CD14-positive monocyte (primary cell): ENCODE data around the gene HP1BP3. TPM values are rescaled to one million over a fixed set of nuclear protein-coding genes. Genes with fewer than 3 reads are reported as not detected.

Experiments used
- DNase-seq, 3 donors: peaks; one replicate each; pipeline ENCODE4 v3.0.0-alpha.2; 2011 to 2022
- H2AFZ ChIP-seq: 2 replicates; pipeline ENCODE4 v1.6.0; 2012; ENCODE audit warnings: mild to moderate bottlenecking, low read depth, low read length, inconsistent platforms; ENCODE audit not compliant: insufficient read depth, poor library complexity, severe bottlenecking
- H3K27ac ChIP-seq, 2 donors: 1 replicate in 1 of 2; 2 replicates in 1 of 2; pipeline ENCODE4 v1.5.1; 2012 to 2013; ENCODE audit warnings: low read length in 2 of 2, control low read depth in 1 of 2, inconsistent platforms in 1 of 2, low read depth in 1 of 2, mild to moderate bottlenecking in 1 of 2
- H3K27me3 ChIP-seq, 2 donors: one replicate each; pipeline versions ENCODE4 v1.6.0 to v1.6.1; 2011 to 2013; ENCODE audit warnings: low read length in 2 of 2; ENCODE audit not compliant: control insufficient read depth in 2 of 2, insufficient read depth in 2 of 2
- H3K36me3 ChIP-seq, 2 donors: replicated peaks in 1 of 2; 1 replicate in 1 of 2; 2 replicates in 1 of 2; pipeline versions ENCODE4 v1.5.1 to v1.6.1; 2012 to 2013; ENCODE audit warnings: low read length in 2 of 2, control low read depth in 1 of 2, inconsistent platforms in 1 of 2, mild to moderate bottlenecking in 1 of 2; ENCODE audit not compliant: insufficient read depth in 2 of 2, control insufficient read depth in 1 of 2
- H3K4me1 ChIP-seq, 2 donors: 1 replicate in 1 of 2; 2 replicates in 1 of 2; pipeline versions ENCODE4 v1.5.1 to v1.6.1; 2012 to 2013; ENCODE audit warnings: low read length in 2 of 2, control low read depth in 1 of 2, inconsistent platforms in 1 of 2, mild to moderate bottlenecking in 1 of 2, moderate library complexity in 1 of 2; ENCODE audit not compliant: insufficient read depth in 2 of 2, control insufficient read depth in 1 of 2
- H3K4me2 ChIP-seq: replicated peaks from 2 replicates; pipeline ENCODE3; 2012; ENCODE audit warnings: low read length, moderate library complexity, mild to moderate bottlenecking; ENCODE audit not compliant: poor library complexity, severe bottlenecking; ENCODE audit errors: extremely low read depth
- H3K4me3 ChIP-seq, 3 experiments: fragments of 200-600 bp in 1 of 3; sonication (generic) in 1 of 3; replicated peaks in 1 of 3; 1 replicate in 2 of 3; 2 replicates in 1 of 3; pipeline ENCODE4 v1.5.1; 2011 to 2013; ENCODE audit warnings: low read length in 3 of 3, mild to moderate bottlenecking in 3 of 3, control low read depth in 2 of 3, low read depth in 2 of 3, inconsistent platforms in 1 of 3, moderate library complexity in 1 of 3
- H3K79me2 ChIP-seq: 2 replicates; pipeline ENCODE4 v1.6.0; 2012; ENCODE audit warnings: mild to moderate bottlenecking, control low read depth, inconsistent platforms, low read length, moderate library complexity; ENCODE audit not compliant: insufficient read depth
- H3K9ac ChIP-seq: 2 replicates; pipeline ENCODE4 v1.6.0; 2017; ENCODE audit warnings: low read length, mild to moderate bottlenecking; ENCODE audit not compliant: insufficient read depth, poor library complexity, severe bottlenecking
- H3K9me3 ChIP-seq, 2 donors: replicated peaks in 1 of 2; 1 replicate in 1 of 2; 2 replicates in 1 of 2; pipeline versions ENCODE4 v1.5.1 to v1.6.1; 2012 to 2013; ENCODE audit warnings: low read length in 2 of 2, control low read depth in 1 of 2; ENCODE audit not compliant: control insufficient read depth in 1 of 2, insufficient read depth in 1 of 2
- H4K20me1 ChIP-seq: 2 replicates; pipeline ENCODE4 v1.6.0; 2012; ENCODE audit warnings: mild to moderate bottlenecking, low read length, control low read depth, moderate library complexity; ENCODE audit not compliant: insufficient read depth
- H3K27ac Mint-ChIP-seq, 7 donors: one replicate each; pipeline ENCODE4 v1.8.0; 2020; ENCODE audit warnings: mild to moderate bottlenecking in 7 of 7, mixed read lengths in 7 of 7, moderate library complexity in 6 of 7, inconsistent platforms in 2 of 7
- H3K27me3 Mint-ChIP-seq, 3 donors: one replicate each; pipeline ENCODE4 v1.8.0; 2021 to 2022; ENCODE audit warnings: low read depth in 3 of 3, mild to moderate bottlenecking in 3 of 3, mixed read lengths in 3 of 3, moderate library complexity in 3 of 3, inconsistent platforms in 1 of 3
- H3K36me3 Mint-ChIP-seq, 2 donors: one replicate each; pipeline ENCODE4 v1.8.0; 2020; ENCODE audit warnings: mixed read lengths in 2 of 2, inconsistent platforms in 1 of 2, mild to moderate bottlenecking in 1 of 2
- H3K4me1 Mint-ChIP-seq: one replicate; pipeline ENCODE4 v1.8.0; 2020; ENCODE audit warnings: mild to moderate bottlenecking, mixed read lengths
- H3K4me3 Mint-ChIP-seq, 2 donors: one replicate each; pipeline ENCODE4 v1.8.0; 2020; ENCODE audit warnings: mild to moderate bottlenecking in 2 of 2, mixed read lengths in 2 of 2, moderate library complexity in 1 of 2
- H3K9me3 Mint-ChIP-seq, 7 donors: one replicate each; pipeline ENCODE4 v1.8.0; 2020 to 2022; ENCODE audit warnings: mixed read lengths in 7 of 7, mild to moderate bottlenecking in 6 of 7, moderate library complexity in 6 of 7, inconsistent platforms in 2 of 7
- CTCF ChIP-seq: fragments of 200-600 bp; IDR thresholded peaks from one replicate; pipeline ENCODE4 v1.8.0; 2022; ENCODE audit warnings: antibody characterized with exemption, mild to moderate bottlenecking
- WGBS: methylation state at CpG from one replicate; pipeline ENCODE4 v1.1.5; 2013; ENCODE audit warnings: missing lambda C conversion rate; ENCODE audit not compliant: insufficient coverage; 5-methylcytosine and 5-hydroxymethylcytosine counted together
- intact Hi-C, 2 donors: fragments of 100-400 bp; cut with micrococcal nuclease; formaldehyde crosslinking; loops; one replicate each; pipeline versions ENCODE4 v1.15.0 to v1.15.1; 2023
- polyA plus RNA-seq, 3 donors: library from polyadenylated mRNA; depleted of rRNA in 1 of 3; unstranded in 2 of 3; stranded (reverse) in 1 of 3; fragments of 300-500 nt in 2 of 3; fragments of >200 nt in 1 of 3; fragmentation: Illumina TruSeq in 2 of 3; gene quantifications; 1 replicate in 2 of 3; 2 replicates in 1 of 3; pipeline ENCODE4 v1.2.3, GENCODE V29; 2012 to 2021

HP1BP3 gene
- polyA plus RNA-seq, 3 donors = 121 to 137 (median 135) TPM

- Mint-ChIP-seq H3K4me1 (peaks cover 3% of the 10 kb centered on the region), H3K27me3 (peaks cover 3 to 7% (median 5%) of the 10 kb centered on the region in 3 donors), H3K4me3 (no peak overlapping the region), H3K27ac (peak overlapping the region in 1 of 7 donors; percentile 10), H3K36me3 (no peaks in the 10 kb centered on the region), H3K9me3 (no peaks in the 10 kb centered on the region)
- H3K9ac ChIP-seq = no peak overlapping the region
- no peak overlapping the region for H3K27ac ChIP-seq
- H4K20me1 ChIP-seq = no peaks in the 10 kb centered on the region
- DNase-seq = no peak
- peaks cover 6 to 7% of the 10 kb centered on the region in 2 donors for H3K4me1 ChIP-seq
- intact Hi-C loops = no loop called here
- no peaks in the 10 kb centered on the region for H3K36me3 ChIP-seq
- 96% methylated on average over 9 of the region's 9 CpGs for WGBS
- H3K4me3 ChIP-seq = no peak overlapping the region
- H3K27me3 ChIP-seq = no peaks in the 10 kb centered on the region
- H3K4me2 ChIP-seq = no peak overlapping the region
- H3K79me2 ChIP-seq = no peaks in the 10 kb centered on the region
- no peak for TF ChIP-seq CTCF
- H2AFZ ChIP-seq = no peak overlapping the region
- H3K9me3 ChIP-seq = no peaks in the 10 kb centered on the region
Observed at GRCh38 chr1:20701446-20701845, 85.7 kb downstream of the HP1BP3 start.

GRCh38 chr1:20700636-20701215 is 86.4 kb downstream of the HP1BP3 start:
- H3K79me2 ChIP-seq = no peaks in the 10 kb centered on the region
- Mint-ChIP-seq H3K9me3 (no peaks in the 10 kb centered on the region), H3K27me3 (peaks cover 3 to 9% (median 9%) of the 10 kb centered on the region in 3 donors), H3K4me3 (no peak overlapping the region), H3K36me3 (no peaks in the 10 kb centered on the region), H3K27ac (no peak overlapping the region), H3K4me1 (peaks cover 7% of the 10 kb centered on the region)
- H3K27me3 ChIP-seq = no peaks in the 10 kb centered on the region
- no peaks in the 10 kb centered on the region for H4K20me1 ChIP-seq
- no peak overlapping the region for H3K4me3 ChIP-seq
- no peak overlapping the region for H3K9ac ChIP-seq
- peaks cover 9 to 11% of the 10 kb centered on the region in 2 donors for H3K4me1 ChIP-seq
- no peak for TF ChIP-seq CTCF
- no peak overlapping the region for H2AFZ ChIP-seq
- intact Hi-C loops = no loop called here
- no peak for DNase-seq
- H3K9me3 ChIP-seq = no peaks in the 10 kb centered on the region
- H3K36me3 ChIP-seq = no peaks in the 10 kb centered on the region
- H3K4me2 ChIP-seq = no peak overlapping the region
- WGBS = 81% methylated on average over 10 of the region's 17 CpGs
- H3K27ac ChIP-seq = no peak overlapping the region
